GM18505 (cell line): ENCODE results near the gene PDK1.
"Not testable (repeated sequence)": the region's sequence is repeated elsewhere in the genome, so short reads cannot be mapped to it uniquely, and the experiment has no call there.

Experiments used
- ATAC-seq: cut with Tn5 transposase; IDR thresholded peaks from one replicate; pipeline ENCODE4 v1.9.1; 2021; ENCODE audit not compliant: unreplicated experiment
- POLR2A ChIP-seq: IDR thresholded peaks from 4 replicates; pipeline ENCODE4 v1.6.1; 2011; ENCODE audit warnings: borderline replicate concordance; ENCODE audit not compliant: insufficient read depth, insufficient read length; ENCODE audit errors: extremely low read depth

PDK1 gene

DNA sequence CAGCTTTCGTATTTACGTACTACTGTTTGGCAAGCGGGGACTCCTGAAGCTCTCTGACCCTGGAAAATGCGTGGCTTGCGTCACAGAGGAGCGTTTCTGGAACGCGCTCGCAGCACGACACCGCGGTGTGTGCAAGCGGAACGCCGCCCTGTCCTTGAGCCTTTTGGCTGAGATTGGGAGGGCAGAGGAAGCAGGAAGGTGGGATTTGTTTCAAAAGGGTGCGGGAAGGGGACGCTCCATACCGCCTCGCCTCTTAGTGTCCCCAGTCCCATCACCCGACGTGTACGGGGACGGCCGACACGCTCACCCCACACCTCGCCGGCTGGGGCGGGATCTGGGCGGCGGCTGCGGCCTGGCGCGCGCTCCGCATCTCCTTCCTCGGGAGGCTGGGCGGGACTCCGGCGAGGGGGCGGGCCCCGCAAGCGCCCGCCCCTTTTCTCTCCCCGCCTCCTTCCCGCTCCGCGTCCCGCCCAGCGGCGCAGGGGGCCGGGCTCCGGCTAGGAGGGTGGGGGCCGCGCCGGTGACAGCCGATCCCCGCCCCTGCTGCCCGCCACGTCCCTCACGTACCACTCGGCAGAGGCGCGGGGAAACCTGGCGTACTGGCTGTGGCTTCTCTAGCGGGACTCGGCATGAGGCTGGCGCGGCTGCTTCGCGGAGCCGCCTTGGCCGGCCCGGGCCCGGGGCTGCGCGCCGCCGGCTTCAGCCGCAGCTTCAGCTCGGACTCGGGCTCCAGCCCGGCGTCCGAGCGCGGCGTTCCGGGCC lies at the start of gene PDK1:
PDK1 (plus strand) TSS at position 569 of the 762 bp plus-strand sequence; CDS start at position 630, 61 bp downstream.
- ATAC-seq = peak; percentile 87
- peak; percentile 88 for TF ChIP-seq POLR2A

DNA sequence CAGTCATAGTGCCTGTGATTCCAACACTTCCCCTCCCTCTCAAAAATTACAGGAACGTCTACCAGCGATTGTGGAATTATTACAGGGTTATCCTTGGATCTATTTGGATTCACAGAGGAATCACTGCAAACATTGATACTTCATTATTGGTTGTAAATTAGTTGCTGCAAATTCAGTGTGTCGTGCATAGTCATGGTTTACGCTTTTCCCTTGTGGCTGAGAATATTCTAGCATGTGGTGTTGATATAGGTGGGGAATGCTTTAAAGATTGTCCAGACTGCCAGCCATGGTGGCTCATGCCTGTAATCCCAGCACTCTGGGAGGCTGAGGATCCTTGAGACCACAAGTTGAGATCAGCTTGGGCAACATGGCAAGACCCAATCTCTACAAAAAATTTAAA lies 48.7 kb upstream of the PDK1 start:
- ATAC-seq = no peak
- no peak for TF ChIP-seq POLR2A

DNA sequence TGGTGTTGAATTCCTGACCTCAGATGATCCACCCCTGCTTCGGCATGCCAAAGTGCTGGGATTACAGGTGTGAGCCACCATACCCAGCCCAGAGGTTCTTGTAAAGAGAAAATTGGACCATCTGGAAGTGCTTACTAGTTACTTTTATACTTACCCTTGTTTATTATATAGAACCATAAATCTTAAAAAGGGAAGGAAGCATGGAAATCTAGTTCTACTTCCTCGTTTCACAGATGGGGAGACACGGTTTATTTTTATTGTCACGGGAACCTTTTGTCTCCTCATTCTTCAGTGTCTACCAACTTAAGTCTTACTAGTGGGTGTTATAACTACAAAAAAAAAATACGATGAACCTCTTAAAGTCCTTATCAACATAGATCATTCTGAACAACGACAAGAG lies 45.8 kb upstream of the PDK1 start:
- no peak for TF ChIP-seq POLR2A
- ATAC-seq = no peak

DNA sequence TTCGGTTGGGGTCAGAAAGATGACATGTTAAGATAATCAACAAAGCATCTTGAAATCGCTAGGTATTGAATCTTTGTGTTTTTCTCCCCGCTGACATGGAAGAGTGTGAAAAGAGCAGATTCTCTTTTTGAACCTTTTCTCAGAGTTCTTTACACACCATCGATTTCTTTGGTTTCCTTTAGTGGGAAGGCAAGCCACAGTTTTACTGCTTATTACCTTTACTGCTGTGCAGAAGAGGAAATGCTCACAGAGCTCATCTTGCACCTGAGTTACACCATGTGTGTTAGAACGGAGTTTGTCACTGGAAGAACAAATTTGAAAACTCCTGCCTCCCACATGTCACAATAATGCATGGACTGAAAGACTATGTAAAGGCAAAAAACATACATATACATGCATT lies 45.3 kb upstream of the PDK1 start:
- ATAC-seq = no peak
- TF ChIP-seq POLR2A = no peak

DNA sequence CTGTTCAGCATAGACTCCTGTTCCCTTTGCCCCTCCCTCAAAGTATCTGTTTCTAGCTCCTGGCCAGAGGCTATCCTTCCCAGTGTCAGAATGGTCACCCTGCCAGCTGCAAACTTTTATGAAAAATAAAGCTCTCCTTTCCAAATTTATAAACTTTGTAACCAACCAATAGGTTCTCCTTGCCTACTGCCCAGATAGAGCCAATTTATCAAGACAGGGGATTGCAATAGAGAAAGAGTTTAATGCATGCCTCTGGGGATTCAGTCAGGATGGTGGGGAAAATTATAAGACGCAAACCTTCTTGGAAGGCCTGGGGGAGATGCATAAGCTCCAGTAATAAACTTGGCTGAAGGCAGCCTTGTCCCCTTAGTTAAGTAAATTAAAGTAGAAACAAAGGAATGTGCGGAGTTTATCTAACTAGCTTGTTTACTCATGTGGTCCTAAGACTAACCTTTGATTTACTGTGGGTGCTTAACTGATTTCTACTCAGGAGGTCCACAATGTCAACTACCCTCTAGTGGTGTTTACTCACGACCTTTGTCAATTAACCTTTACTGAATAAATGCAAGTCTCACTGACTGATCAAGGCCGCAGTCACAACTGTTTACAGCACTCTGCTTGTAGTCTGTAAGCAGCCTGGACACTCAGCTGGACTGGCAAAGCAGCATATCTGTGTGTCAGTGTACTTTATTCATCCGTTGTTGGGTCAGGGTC lies 42.9 kb upstream of the PDK1 start:
- ATAC-seq = no peak
- no peak for TF ChIP-seq POLR2A

DNA sequence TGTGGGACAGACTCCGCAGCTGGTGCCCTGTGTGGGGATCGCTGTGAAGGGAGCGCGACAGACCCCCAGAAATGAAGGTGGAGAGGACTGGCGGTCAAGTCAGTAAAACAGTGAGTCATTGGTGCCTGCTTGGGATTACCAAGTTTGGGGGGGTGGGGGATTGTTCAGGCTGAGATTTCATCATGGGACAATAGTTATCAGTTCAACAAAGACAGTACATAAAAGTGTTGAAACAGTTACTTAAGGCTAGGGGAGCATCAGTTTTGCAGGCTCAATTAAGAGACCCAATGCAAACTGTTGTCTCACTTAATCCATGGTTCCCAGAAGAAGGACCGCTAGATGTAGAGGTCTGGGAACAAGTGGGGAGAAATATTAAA lies 42.4 kb upstream of the PDK1 start:
- ATAC-seq = no peak
- no peak for TF ChIP-seq POLR2A

DNA sequence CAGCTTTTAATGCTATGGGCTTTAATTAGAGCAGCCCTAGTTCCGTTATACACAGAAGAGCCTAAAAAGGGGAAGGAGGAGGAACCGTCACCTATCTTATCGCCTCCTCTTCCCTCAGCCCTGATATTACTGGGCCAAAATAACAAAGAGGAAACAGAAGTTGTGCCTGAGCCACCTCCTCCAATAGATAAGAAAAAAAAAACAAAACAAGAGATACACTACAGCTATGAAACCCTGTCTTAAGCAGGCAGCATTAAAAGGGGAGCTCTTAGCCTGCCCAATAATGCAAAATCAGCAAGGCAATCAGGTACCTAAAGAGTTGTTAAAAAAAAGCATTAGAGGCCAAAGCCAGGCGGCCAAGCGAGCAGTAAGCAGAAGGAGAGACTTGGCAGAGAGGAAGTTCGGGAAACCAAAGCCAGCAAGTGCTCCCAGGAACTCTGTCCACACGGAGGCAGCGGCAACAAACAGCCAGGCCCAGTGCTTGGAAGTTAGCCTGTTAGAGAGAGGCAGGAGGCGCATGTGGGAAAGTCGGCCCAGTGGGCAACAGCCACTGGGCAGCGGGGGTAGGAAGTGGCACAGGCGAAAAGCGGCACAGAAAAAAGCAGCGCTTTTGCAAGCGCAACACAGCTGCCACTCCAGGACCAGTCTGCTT lies 41.8 kb upstream of the PDK1 start:
- ATAC-seq = no peak
- TF ChIP-seq POLR2A = no peak

DNA sequence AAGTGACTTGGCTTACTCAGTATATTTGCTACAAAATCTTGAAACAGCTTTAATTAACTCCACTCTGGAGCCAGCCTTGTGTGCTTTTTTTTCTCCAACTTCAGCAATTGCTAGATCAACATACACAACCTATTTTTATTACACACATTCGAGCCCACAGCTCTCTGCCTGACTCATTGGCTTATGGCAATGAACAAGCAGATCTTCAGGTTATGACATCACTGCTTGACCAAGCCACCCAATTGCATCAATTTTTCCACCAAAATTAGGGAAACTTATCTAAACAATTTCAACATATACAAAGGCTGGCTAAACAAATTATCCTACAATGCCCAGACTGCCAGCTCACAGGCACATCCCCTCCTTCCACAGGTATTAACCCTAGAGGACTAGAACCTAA lies 39.6 kb upstream of the PDK1 start:
- TF ChIP-seq POLR2A = no peak
- ATAC-seq = no peak

DNA sequence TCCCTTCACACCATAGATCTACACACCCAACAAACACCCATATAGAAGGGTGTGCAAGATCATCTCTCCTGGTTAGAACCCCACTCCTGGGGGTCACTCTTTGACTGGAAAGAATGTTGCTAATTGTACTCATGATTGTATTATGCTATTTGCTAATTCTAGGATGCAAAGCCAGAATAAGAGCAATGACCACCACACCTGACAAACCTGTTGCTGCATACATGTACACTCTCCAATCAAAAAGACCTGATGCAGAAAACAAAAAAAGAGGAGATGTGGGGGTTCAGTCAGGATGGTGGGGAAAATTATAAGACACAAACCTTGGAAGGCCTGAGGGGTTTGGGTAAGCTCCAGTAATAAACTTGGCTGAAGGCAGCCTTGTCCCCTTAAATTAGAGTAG lies 36.9 kb upstream of the PDK1 start:
- no peak for ATAC-seq
- TF ChIP-seq POLR2A = no peak

DNA sequence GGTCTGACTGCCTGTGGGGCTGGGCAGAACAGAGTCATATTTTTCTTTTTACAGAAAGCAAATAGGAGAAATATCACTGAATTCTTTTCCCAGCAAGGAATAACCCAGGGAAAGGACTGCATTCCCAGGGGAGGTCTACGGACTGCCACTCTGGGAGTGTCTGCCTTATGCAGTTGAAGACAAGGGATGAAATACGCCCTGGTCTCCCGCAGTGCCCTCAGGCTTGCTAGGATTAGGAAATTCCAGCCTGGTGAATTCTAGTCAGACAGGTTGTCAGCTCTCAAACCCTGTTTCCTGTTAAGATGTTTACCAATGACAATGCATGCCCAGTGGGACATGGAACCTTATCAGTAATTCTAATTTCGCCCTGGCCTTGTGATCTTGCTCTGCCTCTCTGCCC lies 30.3 kb upstream of the PDK1 start:
- ATAC-seq = no peak
- no peak for TF ChIP-seq POLR2A

DNA sequence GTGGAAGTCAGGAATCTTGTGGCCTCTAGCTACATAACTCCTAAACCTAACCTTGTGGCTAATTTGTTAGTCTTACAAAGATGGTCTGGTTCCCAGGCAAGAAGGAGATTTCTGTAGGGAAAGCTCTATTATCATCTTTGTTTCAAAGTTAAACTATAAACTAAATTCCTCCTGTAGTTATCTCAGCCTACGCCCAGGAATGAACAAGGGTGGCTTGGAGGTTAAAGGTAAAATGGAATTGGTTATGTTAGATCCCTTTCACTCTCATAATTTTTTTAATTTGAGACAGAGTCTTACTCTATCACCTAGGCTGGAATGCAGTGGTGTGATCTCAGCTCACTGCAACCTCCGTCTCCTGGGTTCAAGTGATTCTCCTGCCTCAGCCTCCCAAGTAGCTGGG lies 24.6 kb upstream of the PDK1 start:
- no peak for TF ChIP-seq POLR2A
- no peak for ATAC-seq

DNA sequence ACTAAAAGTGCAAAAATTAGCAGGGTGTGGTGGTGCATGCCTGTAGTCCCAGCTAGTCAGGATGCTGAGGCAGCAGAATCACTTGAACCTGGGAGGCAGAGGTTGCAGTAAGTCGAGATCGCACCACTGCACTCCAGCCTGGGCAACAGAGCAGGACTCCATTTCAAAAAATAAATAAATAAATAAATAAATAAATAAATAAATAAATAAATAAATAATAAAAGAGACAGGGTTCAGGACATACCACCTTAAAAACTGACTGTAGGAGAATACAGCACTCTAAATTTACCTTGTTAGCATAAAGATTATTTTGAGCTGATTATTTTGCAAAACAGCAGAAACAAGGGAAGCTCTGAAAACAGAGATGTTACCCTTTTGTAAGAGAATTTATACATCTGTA lies 23.4 kb upstream of the PDK1 start:
- ATAC-seq = not testable (repeated sequence)

DNA sequence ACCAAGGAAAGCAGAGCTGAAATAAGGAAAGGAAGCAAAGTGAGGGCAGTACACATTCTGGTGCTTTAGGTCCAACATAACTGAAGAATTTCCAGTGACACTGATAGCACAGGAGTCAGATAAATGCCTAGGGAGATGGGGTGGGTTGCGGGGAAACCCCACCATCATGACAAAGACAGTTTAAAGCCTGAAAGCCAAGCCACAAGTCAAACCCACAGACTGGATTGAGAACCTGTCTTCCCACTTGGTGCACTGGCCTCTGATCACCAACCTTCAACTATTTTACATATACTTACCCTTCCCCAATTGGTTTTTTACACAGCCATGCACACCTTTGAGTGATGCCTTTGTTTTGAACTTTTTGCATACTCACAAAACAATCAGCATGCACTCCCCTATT lies 22.2 kb upstream of the PDK1 start:
- TF ChIP-seq POLR2A = no peak

DNA sequence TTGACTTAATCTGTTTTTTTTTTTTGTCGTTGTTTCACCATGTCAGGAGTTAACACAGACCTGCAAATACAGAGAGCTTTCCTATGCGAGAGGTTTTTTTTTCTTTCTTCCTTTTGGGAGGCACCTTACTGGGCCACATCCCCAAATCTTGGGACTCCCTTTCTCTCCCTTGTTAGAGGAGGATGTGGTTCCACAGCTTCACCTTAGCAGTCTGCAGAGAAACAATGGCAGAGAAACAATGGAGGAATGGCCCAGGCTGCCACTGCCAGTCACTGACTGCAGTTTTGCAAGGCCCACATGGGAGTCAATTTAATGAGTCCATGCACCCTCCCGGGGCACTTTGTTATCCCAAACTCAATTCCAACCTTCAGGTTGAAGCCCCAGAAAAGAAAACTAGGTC lies 20.8 kb upstream of the PDK1 start:
- no peak for ATAC-seq
- TF ChIP-seq POLR2A = no peak

More for the DNA sequence above, 22.2 kb upstream of the PDK1 start:
- no peak for ATAC-seq

DNA sequence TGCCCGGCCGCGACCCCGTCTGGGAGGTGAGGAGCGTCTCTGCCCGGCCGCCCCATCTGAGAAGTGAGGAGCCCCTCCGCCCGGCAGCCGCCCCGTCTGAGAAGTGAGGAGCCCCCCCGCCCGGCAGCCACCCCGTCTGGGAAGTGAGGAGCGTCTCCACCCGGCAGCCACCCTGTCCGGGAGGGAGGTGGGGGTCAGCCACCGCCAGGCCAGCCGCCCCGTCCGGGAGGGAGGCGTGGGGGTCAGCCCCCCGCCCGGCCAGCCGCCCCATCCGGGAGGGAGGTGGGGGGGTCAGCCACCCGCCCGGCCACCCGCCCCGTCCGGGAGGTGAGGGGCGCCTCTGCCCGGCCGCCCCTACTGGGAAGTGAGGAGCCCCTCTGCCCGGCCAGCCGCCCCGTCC lies 18.0 kb upstream of the PDK1 start:
- not testable (repeated sequence) for ATAC-seq

DNA sequence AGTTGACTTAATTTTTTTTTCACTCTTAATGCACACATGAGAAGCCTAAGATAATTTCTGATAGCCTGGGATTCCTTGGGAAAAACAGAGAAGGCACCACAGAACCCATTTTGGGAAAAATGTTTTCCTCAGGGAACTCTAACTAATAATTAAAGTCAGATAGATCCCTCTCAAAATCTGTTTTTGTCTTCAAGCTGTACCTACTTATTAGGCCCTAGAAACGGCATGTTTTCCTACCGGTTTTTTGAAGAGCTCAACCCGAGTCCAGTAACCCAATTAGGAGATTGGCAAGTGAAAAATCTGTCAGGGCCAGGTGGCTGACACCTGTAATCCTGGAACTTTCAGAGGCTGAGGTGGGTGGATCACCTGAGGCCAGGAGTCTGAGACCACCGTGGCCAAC lies 16.1 kb upstream of the PDK1 start:
- ATAC-seq = no peak
- TF ChIP-seq POLR2A = no peak
